NCI-H2196 treated with DMSO at 0.1 percent for 48 hours (cell line): ENCODE measurements around the gene NARS2.
"Not testable (repeated sequence)": the region's sequence is repeated elsewhere in the genome, so short reads cannot be mapped to it uniquely, and the experiment has no call there.

Experiments used
- DNase-seq: peaks from one replicate; lab custom pipeline; 2025; ENCODE audit not compliant: unreplicated experiment; lab: John Stamatoyannopoulos, UW

The NARS2 gene

GRCh38 chr11:78574386-78575381 lies at the start of gene NARS2:
NARS2 (minus strand) TSS chr11:78574864; CDS start chr11:78574488, 376 bp downstream.
- peak; percentile 92 for DNase-seq

- no peak for DNase-seq
Measured at GRCh38 chr11:78622666-78623065, 48.0 kb upstream of the NARS2 start.

GRCh38 chr11:78620159-78620558 lies 45.5 kb upstream of the NARS2 start:
- no peak for DNase-seq

GRCh38 chr11:78615724-78616123 lies 41.1 kb upstream of the NARS2 start:
- DNase-seq: no peak

GRCh38 chr11:78613378-78613813 lies 38.7 kb upstream of the NARS2 start:
- no peak for DNase-seq

- DNase-seq: no peak
Measured at GRCh38 chr11:78612721-78613377, 38.2 kb upstream of the NARS2 start.

GRCh38 chr11:78609321-78609720 lies 34.7 kb upstream of the NARS2 start:
- DNase-seq: not testable (repeated sequence)

- no peak for DNase-seq
Measured at GRCh38 chr11:78607696-78608095, 33.0 kb upstream of the NARS2 start.

- no peak for DNase-seq
Measured at GRCh38 chr11:78606667-78607066, 32.0 kb upstream of the NARS2 start.

GRCh38 chr11:78605296-78605695 lies 30.6 kb upstream of the NARS2 start:
- DNase-seq: no peak

- no peak for DNase-seq
Measured at GRCh38 chr11:78603792-78604191, 29.1 kb upstream of the NARS2 start.

GRCh38 chr11:78602771-78603170 lies 28.1 kb upstream of the NARS2 start:
- DNase-seq: not testable (repeated sequence)

- DNase-seq: not testable (repeated sequence)
Measured at GRCh38 chr11:78601066-78601465, 26.4 kb upstream of the NARS2 start.

- not testable (repeated sequence) for DNase-seq
Measured at GRCh38 chr11:78597579-78597978, 22.9 kb upstream of the NARS2 start.

- no peak for DNase-seq
Measured at GRCh38 chr11:78595436-78596130, 20.9 kb upstream of the NARS2 start.

- DNase-seq: no peak
Measured at GRCh38 chr11:78594814-78595213, 20.1 kb upstream of the NARS2 start.

GRCh38 chr11:78588517-78588916 lies 13.9 kb upstream of the NARS2 start:
- no peak for DNase-seq

GRCh38 chr11:78587446-78587845 lies 12.8 kb upstream of the NARS2 start:
- DNase-seq: no peak

- no peak for DNase-seq
Measured at GRCh38 chr11:78586452-78587046, 11.9 kb upstream of the NARS2 start.

- no peak for DNase-seq
Measured at GRCh38 chr11:78583889-78584288, 9.2 kb upstream of the NARS2 start.

- DNase-seq: no peak
Measured at GRCh38 chr11:78577495-78577894, 2.8 kb upstream of the NARS2 start.
